Mucosa of descending colon (tissue), 3 donors: ENCODE results near the gene CACNA1H. TPM values are rescaled to one million over a fixed set of nuclear protein-coding genes. Genes with fewer than 3 reads are reported as not detected.
A peak's percentile ranks its signal among the peaks of the same experiment; 100 is the strongest.

ENCODE experiments used
- ATAC-seq: fragments of 200-7000 bp; cut with Tn5 transposase; one replicate; pipeline ENCODE4 v1.9.1; 2020; ENCODE audit warnings: mild to moderate bottlenecking, moderate library complexity
- DNase-seq, 3 donors: peaks; one replicate each; pipeline ENCODE4 v3.0.0-alpha.2; 2020
- H3K36me3 ChIP-seq: fragments of 200-600 bp; one replicate; pipeline ENCODE4 v1.8.0; 2021; ENCODE audit warnings: low read depth, mild to moderate bottlenecking
- H3K4me1 ChIP-seq: fragments of 200-600 bp; one replicate; pipeline ENCODE4 v1.8.0; 2021; ENCODE audit warnings: low read depth, mild to moderate bottlenecking
- H3K4me3 ChIP-seq: fragments of 200-600 bp; one replicate; pipeline ENCODE4 v1.8.0; 2021; ENCODE audit warnings: mild to moderate bottlenecking
- H3K9me3 ChIP-seq: fragments of 200-600 bp; one replicate; pipeline ENCODE4 v1.8.0; 2021; ENCODE audit warnings: mild to moderate bottlenecking
- intact Hi-C, 2 donors: fragments of 100-400 bp; cut with DNase I in 1 of 2; cut with micrococcal nuclease in 1 of 2; formaldehyde crosslinking; loops; one replicate each; pipeline versions ENCODE4 v1.11.0 to v1.11.1; 2022; cut with DNase I, micrococcal nuclease
- total RNA-seq, 3 donors: library from RNA; stranded (reverse); fragmentation: NEBNext Ultra II Directional in 2 of 3; extraction: Animal tissue kit (Norgen Biotek cat#: 25700) in 2 of 3; gene quantifications; one replicate each; pipeline versions ENCODE4 v1.2.1 to v1.2.4, GENCODE V29; 2021 to 2023
- TF ChIP-seq, protein P1 (sequence below): fragments of 200-600 bp; IDR thresholded peaks from one replicate; pipeline ENCODE4 v1.8.0; 2022; ENCODE audit warnings: antibody characterized with exemption, mild to moderate bottlenecking
- donor health status: DM: no; HTN: no; CAD: no; lungs with moderate emphysema.
- donor health status: DM: no; HTN: no; CAD: no.
- donor health status: DM: no; HTN: yes; CAD: no.

The CACNA1H gene
- total RNA-seq, 3 donors from 2014 or later: 6.0 to 160 (median 9.5) TPM

DNA sequence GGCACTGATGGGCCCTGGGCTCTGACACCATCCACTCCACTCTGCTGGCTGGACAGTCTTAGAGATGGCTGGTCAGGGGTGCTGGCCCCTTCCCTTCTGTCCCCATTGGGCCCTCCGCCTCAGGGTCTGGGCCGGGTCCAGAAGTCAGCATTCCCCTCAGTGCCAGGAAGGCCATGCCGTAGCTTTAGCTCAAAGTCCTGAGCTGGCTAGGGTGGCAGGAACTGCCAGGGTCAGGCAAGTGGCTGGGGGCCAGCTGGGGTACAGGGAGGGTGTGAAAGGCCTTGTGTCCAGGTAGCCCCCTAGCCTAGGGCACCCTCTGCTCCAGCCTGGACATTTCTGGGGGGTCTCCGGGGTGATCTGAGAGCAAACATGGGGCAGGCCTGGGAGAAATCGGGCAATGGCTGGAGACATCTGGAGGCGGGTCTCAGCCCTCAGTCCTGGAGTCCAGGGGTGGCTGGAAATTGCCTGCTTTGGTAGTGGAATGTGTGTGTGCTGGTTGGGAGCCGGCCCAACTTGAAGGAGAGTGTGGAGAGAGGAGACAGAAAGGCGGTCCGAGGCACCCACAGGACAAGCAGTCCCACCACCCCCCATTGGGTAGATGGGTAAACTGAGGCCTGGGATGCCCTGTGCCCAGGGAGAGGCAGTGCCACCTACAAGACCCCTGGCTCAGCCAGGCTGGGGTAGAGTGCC, 39.6 kb downstream of the CACNA1H start:
- intact Hi-C loops: no loop called here
- H3K4me1 ChIP-seq: no peaks in the 10 kb centered on the region
- H3K9me3 ChIP-seq: no peaks in the 10 kb centered on the region
- TF ChIP-seq, protein P1, sequence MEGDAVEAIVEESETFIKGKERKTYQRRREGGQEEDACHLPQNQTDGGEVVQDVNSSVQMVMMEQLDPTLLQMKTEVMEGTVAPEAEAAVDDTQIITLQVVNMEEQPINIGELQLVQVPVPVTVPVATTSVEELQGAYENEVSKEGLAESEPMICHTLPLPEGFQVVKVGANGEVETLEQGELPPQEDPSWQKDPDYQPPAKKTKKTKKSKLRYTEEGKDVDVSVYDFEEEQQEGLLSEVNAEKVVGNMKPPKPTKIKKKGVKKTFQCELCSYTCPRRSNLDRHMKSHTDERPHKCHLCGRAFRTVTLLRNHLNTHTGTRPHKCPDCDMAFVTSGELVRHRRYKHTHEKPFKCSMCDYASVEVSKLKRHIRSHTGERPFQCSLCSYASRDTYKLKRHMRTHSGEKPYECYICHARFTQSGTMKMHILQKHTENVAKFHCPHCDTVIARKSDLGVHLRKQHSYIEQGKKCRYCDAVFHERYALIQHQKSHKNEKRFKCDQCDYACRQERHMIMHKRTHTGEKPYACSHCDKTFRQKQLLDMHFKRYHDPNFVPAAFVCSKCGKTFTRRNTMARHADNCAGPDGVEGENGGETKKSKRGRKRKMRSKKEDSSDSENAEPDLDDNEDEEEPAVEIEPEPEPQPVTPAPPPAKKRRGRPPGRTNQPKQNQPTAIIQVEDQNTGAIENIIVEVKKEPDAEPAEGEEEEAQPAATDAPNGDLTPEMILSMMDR: no peak
- no peaks in the 10 kb centered on the region for H3K36me3 ChIP-seq
- ATAC-seq (no peak), DNase-seq (no peak)
- no peak overlapping the region for H3K4me3 ChIP-seq

DNA sequence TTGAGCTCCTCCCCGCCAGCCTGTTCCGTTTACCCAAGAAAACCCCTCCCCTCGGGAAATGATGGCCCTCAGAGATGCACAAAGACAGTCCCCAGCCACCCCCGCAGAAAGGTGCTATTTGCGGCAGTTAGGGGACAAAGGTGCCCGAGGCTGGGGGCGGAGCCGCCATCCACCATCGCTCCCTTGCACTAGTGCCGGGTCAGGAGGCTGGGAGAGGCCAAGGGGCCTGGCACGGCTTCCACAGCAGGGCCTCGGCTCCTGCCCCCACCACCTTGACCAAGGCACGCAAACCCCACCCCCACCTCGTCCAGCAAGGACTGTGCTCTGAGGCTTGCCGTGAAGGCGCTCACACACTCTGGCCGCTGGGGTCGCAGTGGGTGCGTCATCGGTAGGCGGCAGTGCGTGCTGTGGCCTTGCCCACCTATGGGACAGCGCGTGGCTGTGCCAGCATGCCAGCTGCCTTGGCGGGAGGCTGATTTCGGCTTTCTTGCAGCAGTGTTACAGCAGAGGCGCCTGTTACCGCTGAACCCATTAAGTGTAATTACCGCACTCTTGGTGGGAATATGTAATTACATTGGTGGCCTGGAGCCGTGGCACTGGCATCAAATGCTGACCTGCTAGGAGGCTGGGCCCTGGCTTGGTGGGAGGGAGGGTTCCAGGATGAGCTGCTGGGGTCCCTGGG, 40.4 kb downstream of the CACNA1H start:
- Histone ChIP-seq H3K4me1 (no peaks in the 10 kb centered on the region), H3K36me3 (no peaks in the 10 kb centered on the region), H3K9me3 (no peaks in the 10 kb centered on the region), H3K4me3 (no peak overlapping the region)
- ATAC-seq: peak; percentile 23
- DNase-seq: no peak
- TF ChIP-seq, protein P1: no peak
- intact Hi-C loops: no loop called here

DNA sequence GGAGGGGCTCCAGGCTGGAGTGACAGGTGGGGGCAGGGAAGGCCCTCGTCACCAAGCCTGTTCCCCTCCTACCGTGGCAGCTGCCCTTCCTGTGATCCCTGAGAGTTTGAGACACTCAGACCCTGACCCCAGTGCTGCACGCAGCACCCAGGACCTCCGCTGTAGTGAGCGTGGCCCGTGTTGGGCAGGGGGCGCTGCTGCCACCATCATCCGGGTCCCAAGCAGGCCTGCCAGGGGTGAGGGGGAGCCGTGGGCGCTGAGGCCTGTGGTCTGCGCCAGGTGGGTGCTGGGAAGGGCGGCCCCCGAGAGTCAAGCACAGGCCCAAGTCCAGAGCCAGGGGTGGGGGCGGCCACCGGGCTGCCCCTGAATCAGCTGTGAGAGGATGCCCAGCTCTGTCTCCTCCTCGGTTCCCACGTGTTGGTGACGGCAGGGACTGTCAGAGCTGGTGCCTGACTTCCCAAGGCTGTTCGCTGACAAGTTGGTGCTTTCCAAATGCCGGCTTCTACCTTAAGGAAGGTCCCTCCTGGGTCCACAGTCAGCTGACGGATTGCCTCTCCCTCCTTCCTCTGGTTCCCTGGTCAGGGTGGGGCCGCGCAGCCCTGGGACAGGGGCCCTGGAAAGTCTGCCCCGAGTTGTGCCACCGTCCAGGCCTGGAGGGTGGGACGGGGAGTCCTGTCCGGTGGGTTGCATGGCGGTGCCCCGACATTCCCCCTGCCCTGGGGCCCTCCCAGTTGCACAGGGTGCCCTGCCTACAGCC, 41.1 kb downstream of the CACNA1H start:
- Histone ChIP-seq H3K4me1 (no peaks in the 10 kb centered on the region), H3K9me3 (no peaks in the 10 kb centered on the region), H3K4me3 (no peak overlapping the region), H3K36me3 (no peaks in the 10 kb centered on the region)
- TF ChIP-seq, protein P1: no peak
- DNase-seq (no peak), ATAC-seq (no peak)
- intact Hi-C loops: no loop called here

DNA sequence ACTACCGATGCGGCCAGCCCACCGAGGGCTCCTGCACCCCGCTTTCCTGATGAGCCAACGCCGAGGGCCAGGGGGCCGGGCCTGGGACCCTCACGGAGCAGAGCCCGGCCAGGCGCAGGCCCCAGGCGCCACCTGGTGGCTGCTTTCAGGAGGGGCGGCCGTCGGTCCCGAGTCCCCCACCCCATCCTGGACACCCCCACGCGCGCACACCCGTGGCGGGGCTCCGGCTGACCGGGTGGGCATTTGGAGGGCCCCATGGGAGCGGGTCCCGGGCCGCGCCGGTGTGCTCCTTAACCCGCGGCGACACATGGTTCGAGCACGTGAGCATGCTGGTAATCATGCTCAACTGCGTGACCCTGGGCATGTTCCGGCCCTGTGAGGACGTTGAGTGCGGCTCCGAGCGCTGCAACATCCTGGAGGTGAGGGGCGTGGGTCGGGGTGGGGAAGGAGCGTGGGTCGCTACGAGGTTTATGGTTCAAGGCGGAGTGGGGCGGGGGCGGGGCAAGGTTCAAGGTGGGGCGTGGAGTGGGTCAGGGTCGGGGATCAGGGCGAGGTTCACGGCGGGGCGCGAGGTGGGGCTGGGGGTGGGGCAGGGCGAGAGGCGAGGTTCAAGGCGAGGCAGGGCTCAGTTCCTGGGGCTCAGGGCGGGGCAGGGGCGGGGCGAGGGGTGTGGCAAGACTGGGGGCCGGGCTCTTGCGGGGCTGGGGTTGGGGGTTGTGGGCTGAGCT, 41.9 kb downstream of the CACNA1H start:
- H3K4me1 ChIP-seq: no peaks in the 10 kb centered on the region
- H3K9me3 ChIP-seq: no peaks in the 10 kb centered on the region
- no peak overlapping the region for H3K4me3 ChIP-seq
- intact Hi-C loops: no loop called here
- TF ChIP-seq, protein P1: peak; percentile 24
- DNase-seq: no peak
- ATAC-seq: peak; percentile 16
- H3K36me3 ChIP-seq: no peaks in the 10 kb centered on the region

DNA sequence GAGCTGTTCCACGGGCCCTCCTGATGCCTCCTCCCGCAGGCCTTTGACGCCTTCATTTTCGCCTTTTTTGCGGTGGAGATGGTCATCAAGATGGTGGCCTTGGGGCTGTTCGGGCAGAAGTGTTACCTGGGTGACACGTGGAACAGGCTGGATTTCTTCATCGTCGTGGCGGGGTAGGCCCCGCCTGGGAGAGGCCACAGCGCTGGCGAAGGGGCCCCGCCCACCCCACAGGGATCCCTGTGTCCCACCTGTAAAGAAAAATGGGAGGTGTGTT, 42.4 kb downstream of the CACNA1H start:
- Histone ChIP-seq H3K36me3 (no peaks in the 10 kb centered on the region), H3K4me3 (no peak overlapping the region), H3K4me1 (no peaks in the 10 kb centered on the region), H3K9me3 (no peaks in the 10 kb centered on the region)
- intact Hi-C loops: no loop called here
- TF ChIP-seq, protein P1: no peak
- ATAC-seq (no peak), DNase-seq (no peak)
